Keratinocyte (primary cell): ENCODE data around the gene PITPNC1.

ENCODE experiments used
- EZH2 ChIP-seq: IDR thresholded peaks from one replicate; pipeline ENCODE4 v1.6.1; 2012; ENCODE audit warnings: inconsistent platforms, mild to moderate bottlenecking, low read length, moderate library complexity
- TF ChIP-seq, protein P1 (sequence below), 3 experiments: IDR thresholded peaks in 1 of 3; conservative IDR thresholded peaks in 1 of 3; optimal IDR thresholded peaks in 1 of 3; 2 replicates in 2 of 3; 3 replicates in 1 of 3; pipeline versions ENCODE3 to v1.5.1; 2011; ENCODE audit warnings: low read length in 3 of 3, mild to moderate bottlenecking in 3 of 3, moderate library complexity in 2 of 3, control low read depth in 1 of 3, inconsistent platforms in 1 of 3; ENCODE audit not compliant: insufficient read depth in 2 of 3; ENCODE audit errors: extremely low read depth in 1 of 3

DNA sequence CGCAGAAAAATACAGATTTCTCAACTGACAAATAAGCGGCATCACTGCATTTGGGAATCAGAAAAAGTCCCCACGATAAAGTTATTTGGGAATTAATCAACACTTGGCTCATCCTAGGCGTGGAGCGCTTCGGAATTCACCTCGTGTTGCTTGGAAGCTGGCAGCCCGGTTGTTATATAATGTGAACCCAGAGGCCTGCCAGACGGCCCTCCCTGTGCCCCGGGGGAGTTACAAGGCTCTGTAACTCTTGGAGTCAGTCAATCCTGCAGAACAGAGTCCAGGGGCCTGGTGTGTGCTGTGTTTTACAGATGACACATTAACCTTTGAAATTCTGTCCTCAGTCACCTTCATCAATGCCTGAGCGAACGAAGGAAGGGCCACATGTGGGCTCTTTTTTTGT lies 111.1 kb downstream of the PITPNC1 start:
- TF ChIP-seq, protein P1, sequence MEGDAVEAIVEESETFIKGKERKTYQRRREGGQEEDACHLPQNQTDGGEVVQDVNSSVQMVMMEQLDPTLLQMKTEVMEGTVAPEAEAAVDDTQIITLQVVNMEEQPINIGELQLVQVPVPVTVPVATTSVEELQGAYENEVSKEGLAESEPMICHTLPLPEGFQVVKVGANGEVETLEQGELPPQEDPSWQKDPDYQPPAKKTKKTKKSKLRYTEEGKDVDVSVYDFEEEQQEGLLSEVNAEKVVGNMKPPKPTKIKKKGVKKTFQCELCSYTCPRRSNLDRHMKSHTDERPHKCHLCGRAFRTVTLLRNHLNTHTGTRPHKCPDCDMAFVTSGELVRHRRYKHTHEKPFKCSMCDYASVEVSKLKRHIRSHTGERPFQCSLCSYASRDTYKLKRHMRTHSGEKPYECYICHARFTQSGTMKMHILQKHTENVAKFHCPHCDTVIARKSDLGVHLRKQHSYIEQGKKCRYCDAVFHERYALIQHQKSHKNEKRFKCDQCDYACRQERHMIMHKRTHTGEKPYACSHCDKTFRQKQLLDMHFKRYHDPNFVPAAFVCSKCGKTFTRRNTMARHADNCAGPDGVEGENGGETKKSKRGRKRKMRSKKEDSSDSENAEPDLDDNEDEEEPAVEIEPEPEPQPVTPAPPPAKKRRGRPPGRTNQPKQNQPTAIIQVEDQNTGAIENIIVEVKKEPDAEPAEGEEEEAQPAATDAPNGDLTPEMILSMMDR (optimal IDR thresholded peaks at IDR 0.05 in 1 of 3, IDR thresholded peaks at IDR 0.05 in 1 of 3, conservative IDR thresholded peaks at IDR 0.05 in 1 of 3; ENCODE audit: extremely low read depth in 1 of 3, insufficient read depth in 2 of 3, low read length in 3 of 3) = no peak
- TF ChIP-seq EZH2 = no peak
